Hematopoietic multipotent progenitor cell treated with erythropoietin and hydrocortisone succinate and interleukin-3 and kit ligand, for 6 days (in vitro differentiated cells): Measurements from ENCODE around the gene SMCR8.
"Not testable (repeated sequence)": the region's sequence is repeated elsewhere in the genome, so short reads cannot be mapped to it uniquely, and the experiment has no call there.

Source experiments
- DNase-seq: peaks from one replicate; pipeline ENCODE4 v3.0.0-alpha.2; 2015

The SMCR8 gene

GRCh38 chr17:18318117-18318516 is 3.0 kb downstream of the SMCR8 start:
- peak; percentile 24 for DNase-seq

DNA sequence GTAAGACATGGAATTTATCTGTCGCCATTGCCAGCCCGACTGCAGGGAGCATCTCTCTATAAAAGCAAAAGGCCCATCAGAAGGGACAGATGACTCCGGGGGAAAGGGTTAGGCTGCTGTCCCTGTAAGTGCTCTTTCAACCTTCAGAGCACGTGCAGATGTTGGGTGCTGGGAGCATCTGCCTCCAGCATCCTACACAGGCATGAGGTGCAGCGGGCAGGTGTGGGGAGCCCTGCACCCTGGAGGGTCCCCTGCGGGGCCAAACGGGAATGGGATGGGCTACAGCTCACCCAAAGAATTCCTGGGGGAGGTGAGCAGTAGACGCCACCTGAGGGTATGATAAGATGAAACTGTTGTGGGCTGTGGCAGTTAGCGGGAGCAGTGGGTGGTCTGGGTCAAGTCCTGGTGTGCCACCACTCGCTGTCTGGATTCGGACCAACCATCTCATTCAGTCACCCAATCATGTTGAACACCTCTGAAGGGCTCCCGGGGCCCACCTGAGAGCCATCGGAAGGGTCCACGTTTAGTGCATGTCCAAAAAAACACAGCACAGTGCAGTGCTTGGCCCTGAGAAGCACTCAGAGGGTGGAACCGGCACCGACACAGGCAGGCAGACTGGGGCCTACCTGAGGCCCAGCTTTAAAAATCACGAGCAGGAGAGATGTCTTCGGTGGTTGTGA is 3.8 kb downstream of the SMCR8 start:
- DNase-seq = no peak

DNA sequence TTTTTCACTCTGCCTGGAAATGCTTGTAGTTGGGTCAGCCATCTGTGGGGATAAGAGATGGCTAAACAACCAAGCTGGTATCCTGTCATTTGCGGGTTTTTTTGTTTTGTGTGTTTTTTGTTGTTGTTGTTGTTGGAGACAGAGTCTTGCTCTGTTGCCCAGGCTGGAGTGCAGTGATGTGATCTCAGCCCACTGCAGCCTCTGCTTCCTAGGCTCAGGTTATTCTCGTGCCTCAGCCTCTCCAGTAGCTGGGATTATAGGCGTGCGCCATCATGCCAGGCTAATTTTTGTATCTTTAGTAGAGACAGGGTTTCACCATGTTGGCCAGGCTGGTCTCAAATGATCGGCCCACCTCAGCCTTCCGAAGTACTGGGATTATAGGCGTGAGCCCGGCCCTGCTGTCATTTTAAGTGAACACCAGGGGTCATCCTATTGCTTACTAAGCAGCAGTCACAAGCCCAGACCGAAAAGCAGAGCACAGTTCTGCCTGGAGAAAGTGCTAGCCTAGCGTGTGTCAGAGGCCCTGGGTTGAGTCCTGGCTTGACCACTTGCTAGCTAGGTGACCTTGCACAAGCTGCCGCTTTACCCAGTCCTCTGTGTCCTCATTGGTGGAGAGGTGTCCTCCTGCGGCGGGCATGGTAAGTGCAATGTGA is 4.6 kb downstream of the SMCR8 start:
- DNase-seq = peak; percentile 68

DNA sequence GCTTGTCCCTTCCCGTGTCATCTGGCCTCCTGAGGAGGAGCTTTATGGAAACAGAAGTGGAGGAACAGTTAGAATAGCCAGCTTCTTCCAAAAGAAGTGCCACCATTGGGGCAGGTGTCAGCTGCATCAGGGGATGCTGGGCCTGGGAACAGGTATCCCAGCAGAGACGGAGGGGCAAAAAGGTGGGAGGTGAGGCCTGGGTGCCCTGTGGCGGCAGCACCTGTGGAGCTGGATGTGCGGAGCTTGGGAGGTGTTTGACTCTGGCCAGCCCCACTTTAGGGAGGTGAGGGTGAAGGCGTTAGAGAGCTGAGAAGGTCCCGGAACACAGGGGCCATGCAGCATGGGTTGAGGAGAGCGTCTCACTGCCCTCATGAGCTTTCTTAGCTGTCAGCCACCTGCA is 5.2 kb downstream of the SMCR8 start:
- no peak for DNase-seq

DNA sequence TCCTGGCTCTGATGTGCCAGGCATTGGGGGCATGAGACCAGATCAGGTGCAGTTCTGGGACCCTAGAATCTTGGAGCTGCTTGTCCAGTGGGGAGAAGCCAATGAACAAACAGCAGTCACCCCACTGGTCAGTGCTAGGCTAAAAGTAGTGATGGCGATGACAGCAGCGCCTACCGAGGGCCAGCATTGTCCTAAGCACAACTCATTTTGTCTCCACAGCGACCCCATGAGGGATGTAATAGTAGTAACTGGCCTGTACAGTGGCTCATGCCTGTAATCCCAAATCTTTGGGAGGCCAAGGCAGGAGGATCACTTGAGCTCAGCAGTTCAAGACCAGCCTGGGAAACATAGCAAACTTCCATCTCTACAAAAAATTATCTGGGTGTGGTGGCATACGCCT is 6.2 kb downstream of the SMCR8 start:
- peak; percentile 46 for DNase-seq

DNA sequence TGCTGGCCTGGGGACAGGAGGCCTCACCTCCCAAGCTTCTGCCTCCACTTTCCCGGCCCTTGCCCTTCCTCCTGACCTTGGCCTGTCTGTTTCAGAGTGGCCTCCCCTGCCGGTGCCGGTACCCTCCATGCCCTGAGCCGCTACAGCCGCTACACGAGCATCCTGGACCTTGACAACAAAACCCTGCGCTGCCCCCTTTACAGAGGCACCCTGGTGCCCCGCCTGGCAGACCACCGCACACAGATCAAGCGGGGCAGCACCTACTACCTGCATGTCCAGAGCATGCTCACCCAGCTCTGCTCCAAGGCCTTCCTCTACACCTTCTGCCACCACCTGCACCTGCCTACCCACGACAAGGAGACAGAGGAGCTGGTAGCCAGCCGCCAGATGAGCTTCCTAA is 7.4 kb downstream of the SMCR8 start:
- no peak for DNase-seq

DNA sequence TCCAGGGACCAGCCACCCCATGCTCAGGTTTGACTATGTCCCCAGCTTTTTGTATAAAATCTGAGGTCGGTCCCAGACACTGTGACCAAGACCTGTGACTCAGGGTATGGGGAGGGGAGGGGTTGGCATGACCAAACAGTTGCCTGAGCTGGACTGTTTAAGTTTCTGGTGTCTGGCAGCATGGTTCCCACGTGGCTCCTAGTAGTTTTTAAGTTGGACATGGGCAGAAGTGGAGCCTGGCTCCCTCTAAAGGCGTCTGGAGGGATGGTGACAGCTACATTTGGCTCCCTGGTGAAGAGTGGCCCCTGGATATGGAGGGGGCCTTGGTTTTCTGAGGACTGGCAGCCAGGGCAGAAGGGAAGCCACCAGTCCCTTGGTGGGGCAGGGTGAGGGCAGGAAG is 7.9 kb downstream of the SMCR8 start:
- DNase-seq = peak; percentile 55

- DNase-seq = no peak
Measured at GRCh38 chr17:18323507-18324139, 8.5 kb downstream of the SMCR8 start.

- no peak for DNase-seq
Measured at GRCh38 chr17:18324140-18325050, 9.3 kb downstream of the SMCR8 start.

GRCh38 chr17:18326039-18326438 is 10.9 kb downstream of the SMCR8 start:
- DNase-seq = no peak

GRCh38 chr17:18326572-18326971 is 11.5 kb downstream of the SMCR8 start:
- DNase-seq = no peak

DNA sequence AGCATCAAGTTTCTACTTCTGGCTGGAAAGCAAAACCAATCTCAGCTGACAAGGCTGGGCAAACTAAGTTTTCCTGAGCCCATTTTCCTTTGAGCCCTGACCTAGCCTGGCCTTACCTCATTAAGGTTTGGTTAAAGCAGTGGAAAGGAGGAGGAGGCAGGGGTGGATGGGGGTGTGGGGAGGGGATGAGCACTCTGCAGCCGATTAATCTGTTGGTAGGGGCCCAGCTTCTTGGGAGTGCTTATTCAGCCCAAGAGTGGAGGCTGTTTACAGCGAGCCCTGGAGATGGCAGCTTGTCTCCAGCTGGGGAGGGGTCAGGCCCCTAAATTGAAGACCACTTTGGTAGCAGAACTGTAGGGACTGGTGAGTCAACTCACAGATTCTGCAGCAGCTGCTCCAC is 12.0 kb downstream of the SMCR8 start:
- DNase-seq = no peak

- DNase-seq = no peak
Measured at GRCh38 chr17:18327556-18327955, 12.5 kb downstream of the SMCR8 start.

GRCh38 chr17:18328643-18329204 is 13.6 kb downstream of the SMCR8 start:
- no peak for DNase-seq

DNA sequence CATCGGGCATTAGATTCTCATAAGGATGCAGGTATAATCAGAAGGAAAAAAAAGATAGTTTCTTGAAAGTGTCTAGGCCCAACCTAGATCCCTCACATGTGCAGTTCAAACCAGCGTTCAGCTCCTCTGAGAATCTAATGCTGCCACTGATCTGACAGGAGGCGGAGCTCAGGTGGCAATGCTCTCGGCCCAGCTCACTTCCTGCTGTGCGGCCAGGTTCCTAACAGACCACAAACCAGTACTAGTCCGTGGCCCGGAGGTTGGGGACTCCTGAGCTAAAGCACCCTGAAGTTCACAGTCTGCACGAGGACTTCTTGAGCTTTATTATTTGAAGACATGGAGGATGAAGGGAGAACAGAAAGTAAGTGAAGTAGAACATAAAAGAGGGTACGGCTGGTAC is 16.8 kb downstream of the SMCR8 start:
- no peak for DNase-seq

- DNase-seq = no peak
Measured at GRCh38 chr17:18332909-18333489, 17.9 kb downstream of the SMCR8 start.

DNA sequence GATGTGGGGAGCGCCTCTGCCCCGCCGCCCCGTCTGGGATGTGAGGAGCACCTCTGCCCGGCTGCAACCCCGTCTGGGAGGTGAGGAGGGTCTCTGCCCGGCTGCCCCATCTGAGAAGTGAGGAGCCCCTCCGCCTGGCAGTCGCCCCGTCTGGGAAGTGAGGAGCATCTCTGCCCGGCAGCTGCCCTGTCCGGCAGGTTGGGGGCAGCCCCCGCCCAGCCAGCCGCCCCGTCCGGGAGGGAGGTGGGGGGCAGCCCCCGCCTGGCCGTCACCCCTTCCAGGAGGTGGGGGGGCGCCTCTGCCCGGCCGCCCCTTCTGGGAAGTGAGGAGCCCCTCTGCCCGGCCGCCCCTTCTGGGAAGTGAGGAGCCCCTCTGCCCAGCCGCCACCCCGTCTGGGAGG is 23.1 kb downstream of the SMCR8 start:
- not testable (repeated sequence) for DNase-seq

- no peak for DNase-seq
Measured at GRCh38 chr17:18339933-18340332, 24.8 kb downstream of the SMCR8 start.

DNA sequence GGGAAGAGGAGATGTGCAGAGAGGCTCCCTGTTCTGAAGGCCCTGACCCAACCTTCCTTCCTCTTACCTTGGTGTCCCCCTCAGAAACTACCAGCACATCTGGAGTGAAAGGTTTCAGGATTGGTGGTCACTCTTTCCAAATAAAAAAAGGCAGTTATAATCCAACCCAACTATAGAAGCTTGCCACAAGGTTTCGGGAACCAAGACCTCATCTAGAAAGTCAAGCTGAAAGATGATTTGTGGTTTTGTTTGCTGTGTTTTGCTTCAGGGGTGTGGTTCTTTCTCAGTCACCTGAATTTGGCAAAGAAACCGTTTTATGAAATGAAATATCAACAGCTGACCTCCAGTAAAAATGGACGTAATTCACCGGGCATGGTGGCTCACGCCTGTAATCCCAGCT is 28.9 kb downstream of the SMCR8 start:
- no peak for DNase-seq

GRCh38 chr17:18353541-18353940 is 38.4 kb downstream of the SMCR8 start:
- no peak for DNase-seq

- no peak for DNase-seq
Measured at GRCh38 chr17:18356624-18357023, 41.5 kb downstream of the SMCR8 start.

DNA sequence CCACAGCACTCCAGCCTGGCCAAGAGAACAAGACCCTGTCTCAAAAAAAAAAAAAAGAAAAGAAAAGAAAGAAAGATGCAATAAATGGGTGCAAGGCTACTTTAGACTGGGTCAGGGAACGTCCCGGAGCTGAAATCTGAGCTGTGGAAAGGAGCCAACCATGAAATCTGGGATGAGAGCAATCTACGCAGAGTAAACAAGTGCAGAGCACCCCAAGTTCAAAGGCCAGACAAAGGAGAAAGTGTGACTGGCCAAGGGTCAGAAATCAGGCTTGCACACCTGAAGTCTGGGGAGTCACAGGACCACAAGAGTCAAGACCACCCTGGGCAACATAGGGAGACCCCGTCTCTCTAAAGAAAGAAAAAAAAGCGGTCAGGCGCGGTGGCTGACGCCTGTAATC is 45.4 kb downstream of the SMCR8 start:
- DNase-seq = no peak
